ENCODE measurements around the gene SEC23B.
"Not testable (repeated sequence)": the region's sequence is repeated elsewhere in the genome, so short reads cannot be mapped to it uniquely, and the experiment has no call there.

Gene SEC23B

GRCh38 chr20:18523066-18523465 is 15.3 kb downstream of the SEC23B start:
- no peak for TF ChIP-seq CTCF (IDR thresholded peaks at IDR 0.05; ENCODE audit: control extremely low read depth, extremely low read depth, low read depth, missing control alignments)
- DNase-seq (ENCODE audit: extremely low spot score), result no peak
- POLR2A ChIA-PET, result no interaction called here
- CTCF ChIA-PET, result no interaction called here

GRCh38 chr20:18524646-18525045 is 16.9 kb downstream of the SEC23B start:
- ChIA-PET CTCF (interaction anchor here (0.6 to 1.0 kb wide), 2 partner anchors 14 to 17 kb away, joined by 3 read pairs; partner anchors contain the start of gene SEC23B), POLR2A (no interaction called here)
- DNase-seq (ENCODE audit: extremely low spot score), result no peak
- TF ChIP-seq CTCF (IDR thresholded peaks at IDR 0.05; ENCODE audit: control extremely low read depth, extremely low read depth, low read depth, missing control alignments), result no peak

- POLR2A ChIA-PET; DNase-seq (ENCODE audit: extremely low spot score): not testable (repeated sequence)
- CTCF ChIA-PET, result interaction anchor here (0.7 to 1.4 kb wide), 2 partner anchors 12 to 16 kb away, joined by 3 to 7 read pairs; no protein-coding TSS in a partner anchor
Measured at GRCh38 chr20:18526761-18527160, 19.0 kb downstream of the SEC23B start.

- ChIA-PET POLR2A (no interaction called here), CTCF (interaction anchor here (0.7 kb wide), 1 partner anchor 15 kb away, joined by 3 read pairs; no protein-coding TSS in a partner anchor)
Measured at GRCh38 chr20:18527339-18527738, 19.6 kb downstream of the SEC23B start.

DNA sequence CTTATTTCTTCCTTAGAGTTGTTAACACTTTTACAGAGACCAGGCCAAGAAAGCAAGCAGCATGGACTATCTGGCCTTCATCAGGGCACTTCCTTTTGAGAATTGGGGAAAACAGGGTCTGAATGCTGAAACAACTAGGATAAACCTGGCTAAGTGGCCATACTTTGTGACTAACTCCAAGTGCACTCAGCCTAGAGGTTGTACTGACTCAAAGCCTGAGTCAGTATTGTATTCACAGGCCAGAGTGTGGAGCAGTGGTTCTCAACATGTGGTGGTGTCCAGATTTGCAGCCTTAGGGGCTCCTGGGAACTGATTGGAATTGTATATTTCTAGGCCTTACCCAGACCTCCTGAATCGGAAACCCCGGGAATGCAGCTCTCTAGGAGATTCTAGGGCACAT is 20.1 kb downstream of the SEC23B start:
- no peak for TF ChIP-seq CTCF (IDR thresholded peaks at IDR 0.05; ENCODE audit: control extremely low read depth, extremely low read depth, low read depth, missing control alignments)
- POLR2A ChIA-PET, result interaction anchor here (1.3 kb wide), 1 partner anchor 20 kb away, joined by 5 read pairs; the partner anchor contains the start of gene SEC23B
- CTCF ChIA-PET, result interaction anchor here (1.5 to 1.7 kb wide), 2 partner anchors 19 to 32 kb away, joined by 4 read pairs; no protein-coding TSS in a partner anchor
- no peak for DNase-seq (ENCODE audit: extremely low spot score)

More at GRCh38 chr20:18527339-18527738, 19.6 kb downstream of the SEC23B start:
- no peak for TF ChIP-seq CTCF (IDR thresholded peaks at IDR 0.05; ENCODE audit: control extremely low read depth, extremely low read depth, low read depth, missing control alignments)
- no peak for DNase-seq (ENCODE audit: extremely low spot score)

DNA sequence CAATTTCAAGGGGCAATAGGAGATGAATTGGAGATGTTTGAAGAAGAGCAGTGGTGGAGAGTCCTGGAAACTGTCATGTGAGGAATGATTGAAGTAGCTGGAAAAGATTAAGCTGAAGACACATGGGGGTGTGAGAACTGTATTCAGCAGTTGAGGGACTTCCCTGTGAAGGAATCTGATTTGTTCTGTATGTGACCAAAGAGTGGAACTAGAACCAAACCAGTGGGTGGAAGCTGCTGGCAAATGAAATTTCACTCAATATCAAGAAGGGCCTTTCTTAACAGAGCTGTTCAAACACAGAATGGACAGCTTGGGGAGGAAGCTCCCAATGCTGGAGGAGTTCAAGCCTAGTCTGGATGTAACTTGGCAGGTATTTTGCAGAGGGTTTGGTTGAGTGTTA is 21.3 kb downstream of the SEC23B start:
- ChIA-PET CTCF (interaction anchor here (0.9 to 1.7 kb wide), 4 partner anchors 14 to 33 kb away, joined by 3 to 6 read pairs (median 4); partner anchors contain the start of gene RBBP9), POLR2A (no interaction called here)
- no peak for DNase-seq (ENCODE audit: extremely low spot score)
- TF ChIP-seq CTCF (IDR thresholded peaks at IDR 0.05; ENCODE audit: control extremely low read depth, extremely low read depth, low read depth, missing control alignments), result no peak

GRCh38 chr20:18532626-18533025 is 24.9 kb downstream of the SEC23B start:
- POLR2A ChIA-PET, result no interaction called here
- no peak for DNase-seq (ENCODE audit: extremely low spot score)
- no peak for TF ChIP-seq CTCF (IDR thresholded peaks at IDR 0.05; ENCODE audit: control extremely low read depth, extremely low read depth, low read depth, missing control alignments)
- CTCF ChIA-PET, result interaction anchor here (1.8 kb wide), 1 partner anchor 14 kb away, joined by 7 read pairs; no protein-coding TSS in a partner anchor

Data from GM10248 (cell line).